SW480 (cell line): ENCODE measurements around the gene KCNQ1.
A peak's percentile ranks its signal among the peaks of the same experiment; 100 is the strongest.

Experiments used
- DNase-seq: peaks from one replicate; pipeline ENCODE4 v3.0.0-alpha.2; 2016; ENCODE audit warnings: low spot score

Gene KCNQ1

GRCh38 chr11:2837096-2837601 lies 392.3 kb downstream of the KCNQ1 start:
- DNase-seq, result peak; percentile 61

- no peak for DNase-seq
These were observed 392.8 kb downstream of the KCNQ1 start for GRCh38 chr11:2837651-2838050.

GRCh38 chr11:2838091-2838490 lies 393.3 kb downstream of the KCNQ1 start:
- no peak for DNase-seq

- no peak for DNase-seq
These were observed 394.0 kb downstream of the KCNQ1 start for GRCh38 chr11:2838676-2839294.

- DNase-seq, result no peak
These were observed 394.7 kb downstream of the KCNQ1 start for GRCh38 chr11:2839395-2839943.

GRCh38 chr11:2841411-2842190 lies 396.8 kb downstream of the KCNQ1 start:
- DNase-seq, result no peak

- DNase-seq, result no peak
These were observed 398.1 kb downstream of the KCNQ1 start for GRCh38 chr11:2842876-2843275.

- peak; percentile 78 for DNase-seq
These were observed 398.7 kb downstream of the KCNQ1 start for GRCh38 chr11:2843551-2843950.

GRCh38 chr11:2844116-2844842 lies 399.5 kb downstream of the KCNQ1 start:
- peak; percentile 91 for DNase-seq

- DNase-seq, result no peak
These were observed 400.2 kb downstream of the KCNQ1 start for GRCh38 chr11:2844996-2845395.

GRCh38 chr11:2846056-2846455 lies 401.2 kb downstream of the KCNQ1 start:
- peak; percentile 50 for DNase-seq

- no peak for DNase-seq
These were observed 401.7 kb downstream of the KCNQ1 start for GRCh38 chr11:2846470-2846869.

GRCh38 chr11:2847561-2847960 lies 402.8 kb downstream of the KCNQ1 start:
- no peak for DNase-seq

- DNase-seq, result no peak
These were observed 403.7 kb downstream of the KCNQ1 start for GRCh38 chr11:2848497-2848896.

- DNase-seq, result no peak
These were observed 405.4 kb downstream of the KCNQ1 start for GRCh38 chr11:2849994-2850770.

GRCh38 chr11:2853401-2853800 lies 408.6 kb downstream of the KCNQ1 start:
- no peak for DNase-seq

- DNase-seq, result no peak
These were observed 409.3 kb downstream of the KCNQ1 start for GRCh38 chr11:2853997-2854560.

GRCh38 chr11:2855162-2855561 lies 410.4 kb downstream of the KCNQ1 start:
- no peak for DNase-seq

GRCh38 chr11:2857276-2857675 lies 412.5 kb downstream of the KCNQ1 start:
- DNase-seq, result no peak

- DNase-seq, result no peak
These were observed 413.1 kb downstream of the KCNQ1 start for GRCh38 chr11:2857918-2858317.

- DNase-seq, result no peak
These were observed 414.3 kb downstream of the KCNQ1 start for GRCh38 chr11:2858995-2859698.
